PC-3 (cell line): ENCODE measurements around the gene ABLIM2.

ENCODE experiments used
- CTCF ChIP-seq: fragments of 300-600 bp; sonication (generic); conservative IDR thresholded peaks from 2 replicates; pipeline ENCODE4 v1.5.1; 2017; ENCODE audit warnings: antibody characterized with exemption, low read depth, mild to moderate bottlenecking, low read length
- EZH2 ChIP-seq: fragments of 300-600 bp; sonication (generic); IDR thresholded peaks from one replicate; pipeline ENCODE4 v1.6.1; 2017; ENCODE audit warnings: antibody characterized with exemption, mild to moderate bottlenecking, low read length; ENCODE audit not compliant: unreplicated experiment
- EZH2phosphoT487 ChIP-seq: fragments of 300-600 bp; sonication (generic); IDR thresholded peaks from 2 replicates; pipeline ENCODE4 v1.6.1; 2018; ENCODE audit warnings: mild to moderate bottlenecking, antibody characterized with exemption, low read length, borderline replicate concordance

GRCh38 chr4:8089862-8090261 is 68.8 kb downstream of the ABLIM2 start:
- TF ChIP-seq CTCF (no peak), EZH2 (no peak), EZH2phosphoT487 (no peak)
